CD4-positive, CD25-positive, alpha-beta regulatory T cell (primary cell): ENCODE data around the gene CD47. TPM values are rescaled to one million over a fixed set of nuclear protein-coding genes. Genes with fewer than 3 reads are reported as not detected.
A peak's percentile ranks its signal among the peaks of the same experiment; 100 is the strongest.

ENCODE experiments used
- ATAC-seq, 2 donors: fragments of 150-1000 bp; cut with Tn5 transposase; one replicate each; pipeline ENCODE4 v1.10.0; 2021; ENCODE audit warnings: low read depth in 2 of 2, moderate number of reproducible peaks in 2 of 2, moderate library complexity in 1 of 2
- DNase-seq, 3 donors: peaks; one replicate each; pipeline versions ENCODE4 v3.0.0 to v3.0.0-alpha.2; 2012 to 2022; ENCODE audit warnings: mixed read lengths in 1 of 3
- H3K27ac ChIP-seq: one replicate; pipeline ENCODE4 v1.7.0; 2013; ENCODE audit warnings: mild to moderate bottlenecking, low read length; ENCODE audit not compliant: insufficient read depth, poor library complexity, severe bottlenecking
- H3K27me3 ChIP-seq: one replicate; pipeline ENCODE4 v1.7.0; 2013; ENCODE audit warnings: low read length; ENCODE audit not compliant: control insufficient read depth, insufficient read depth
- H3K36me3 ChIP-seq: one replicate; pipeline ENCODE4 v1.7.0; 2013; ENCODE audit warnings: mild to moderate bottlenecking, low read length, moderate library complexity; ENCODE audit not compliant: control insufficient read depth, insufficient read depth
- H3K4me1 ChIP-seq: 2 replicates; pipeline ENCODE4 v1.7.0; 2013; ENCODE audit warnings: mild to moderate bottlenecking, low read length; ENCODE audit not compliant: insufficient read depth, control insufficient read depth, poor library complexity, severe bottlenecking
- H3K4me3 ChIP-seq: one replicate; pipeline ENCODE4 v1.7.0; 2013; ENCODE audit warnings: low read depth, mild to moderate bottlenecking, low read length, moderate library complexity
- H3K9me3 ChIP-seq, 2 experiments: 1 replicate in 1 of 2; 2 replicates in 1 of 2; pipeline ENCODE4 v1.7.0; 2013; ENCODE audit warnings: low read length in 2 of 2, mild to moderate bottlenecking in 1 of 2, moderate library complexity in 1 of 2; ENCODE audit not compliant: control insufficient read depth in 2 of 2
- H3K27ac Mint-ChIP-seq, 3 donors: one replicate each; pipeline ENCODE4 v1.8.0; 2020 to 2022; ENCODE audit warnings: mild to moderate bottlenecking in 3 of 3, mixed read lengths in 3 of 3, moderate library complexity in 2 of 3
- H3K27me3 Mint-ChIP-seq: one replicate; pipeline ENCODE4 v1.8.0; 2022; ENCODE audit warnings: mild to moderate bottlenecking, mixed read lengths
- H3K36me3 Mint-ChIP-seq: one replicate; pipeline ENCODE4 v1.8.0; 2020; ENCODE audit warnings: mixed read lengths
- H3K4me1 Mint-ChIP-seq, 4 donors: one replicate each; pipeline ENCODE4 v1.8.0; 2020 to 2022; ENCODE audit warnings: mixed read lengths in 4 of 4, mild to moderate bottlenecking in 1 of 4
- H3K4me3 Mint-ChIP-seq, 4 donors: one replicate each; pipeline ENCODE4 v1.8.0; 2020 to 2022; ENCODE audit warnings: mild to moderate bottlenecking in 4 of 4, mixed read lengths in 4 of 4, moderate library complexity in 3 of 4
- H3K9me3 Mint-ChIP-seq, 7 donors: one replicate each; pipeline ENCODE4 v1.8.0; 2020 to 2022; ENCODE audit warnings: mixed read lengths in 7 of 7, mild to moderate bottlenecking in 3 of 7, moderate library complexity in 2 of 7
- polyA plus RNA-seq, 4 donors: library from polyadenylated mRNA; unstranded; fragments of 300-500 nt; fragmentation: Illumina TruSeq; gene quantifications; one replicate each; pipeline ENCODE4 v1.2.3, GENCODE V29; 2021
- total RNA-seq: library from RNA; stranded (reverse); gene quantifications from one replicate; pipeline ENCODE4 v1.2.3, GENCODE V29; 2022

CD47 gene
- total and polyA plus RNA-seq, 5 donors from 2014 or later, result 209 to 424 (median 329) TPM

GRCh38 chr3:108041253-108041652, 49.6 kb downstream of the CD47 start:
- no peak overlapping the region for H3K4me3 Mint-ChIP-seq
- Histone ChIP-seq H3K9me3 (no peaks in the 10 kb centered on the region), H3K27me3 (no peaks in the 10 kb centered on the region), H3K27ac (no peak overlapping the region), H3K36me3 (peaks cover 62% of the 10 kb centered on the region), H3K4me3 (no peak overlapping the region), H3K4me1 (no peaks in the 10 kb centered on the region)
- no peak overlapping the region for H3K27ac Mint-ChIP-seq
- H3K36me3 Mint-ChIP-seq, result peaks cover 38% of the 10 kb centered on the region
- DNase-seq, result no peak
- ATAC-seq, result no peak
- H3K4me1 Mint-ChIP-seq, result peaks cover 10 to 29% (median 12%) of the 10 kb centered on the region in 4 donors
- no peaks in the 10 kb centered on the region for H3K9me3 Mint-ChIP-seq
- no peaks in the 10 kb centered on the region for H3K27me3 Mint-ChIP-seq

- H3K27me3 Mint-ChIP-seq, result no peaks in the 10 kb centered on the region
- peaks cover 50% of the 10 kb centered on the region for H3K36me3 Mint-ChIP-seq
- no peaks in the 10 kb centered on the region for H3K9me3 ChIP-seq
- no peak overlapping the region for H3K27ac ChIP-seq
- H3K4me1 Mint-ChIP-seq, result peaks cover 15 to 26% (median 21%) of the 10 kb centered on the region in 4 donors
- DNase-seq (no peak), ATAC-seq (no peak)
- no peaks in the 10 kb centered on the region for H3K9me3 Mint-ChIP-seq
- H3K4me3 ChIP-seq, result no peak overlapping the region
- no peaks in the 10 kb centered on the region for H3K27me3 ChIP-seq
- H3K4me3 Mint-ChIP-seq, result no peak overlapping the region
- no peaks in the 10 kb centered on the region for H3K4me1 ChIP-seq
- peak overlapping the region in 1 of 3 donors; percentile 1 for H3K27ac Mint-ChIP-seq
- H3K36me3 ChIP-seq, result peaks cover 62% of the 10 kb centered on the region
These were observed 53.1 kb downstream of the CD47 start for GRCh38 chr3:108037770-108038169.

- H3K4me3 ChIP-seq, result no peak overlapping the region
- Mint-ChIP-seq H3K4me1 (peaks cover 15 to 23% (median 21%) of the 10 kb centered on the region in 4 donors), H3K27ac (peak overlapping the region in 2 of 3 donors; percentile 1 to 29), H3K27me3 (no peaks in the 10 kb centered on the region), H3K4me3 (no peak overlapping the region), H3K36me3 (peaks cover 45% of the 10 kb centered on the region), H3K9me3 (no peaks in the 10 kb centered on the region)
- peaks cover 60% of the 10 kb centered on the region for H3K36me3 ChIP-seq
- ATAC-seq (no peak), DNase-seq (no peak)
- H3K9me3 ChIP-seq, result no peaks in the 10 kb centered on the region
- no peaks in the 10 kb centered on the region for H3K27me3 ChIP-seq
- no peak overlapping the region for H3K27ac ChIP-seq
- H3K4me1 ChIP-seq, result no peaks in the 10 kb centered on the region
These were observed 53.7 kb downstream of the CD47 start for GRCh38 chr3:108036984-108037741.

- Histone ChIP-seq H3K4me3 (no peak overlapping the region), H3K4me1 (no peaks in the 10 kb centered on the region), H3K27me3 (no peaks in the 10 kb centered on the region), H3K27ac (no peak overlapping the region), H3K9me3 (no peaks in the 10 kb centered on the region), H3K36me3 (peaks cover 56% of the 10 kb centered on the region)
- Mint-ChIP-seq H3K27me3 (no peaks in the 10 kb centered on the region), H3K4me1 (peaks cover 15 to 21% (median 19%) of the 10 kb centered on the region in 4 donors), H3K4me3 (no peak overlapping the region), H3K36me3 (peaks cover 41% of the 10 kb centered on the region), H3K9me3 (no peaks in the 10 kb centered on the region), H3K27ac (peak overlapping the region in 1 of 3 donors; percentile 36)
- ATAC-seq (no peak), DNase-seq (no peak)
These were observed 54.4 kb downstream of the CD47 start for GRCh38 chr3:108036401-108036800.

- Histone ChIP-seq H3K27me3 (no peaks in the 10 kb centered on the region), H3K4me1 (no peaks in the 10 kb centered on the region), H3K4me3 (no peak overlapping the region), H3K27ac (no peak overlapping the region), H3K36me3 (peaks cover 55% of the 10 kb centered on the region), H3K9me3 (no peaks in the 10 kb centered on the region)
- H3K4me1 Mint-ChIP-seq, result peaks cover 15 to 21% (median 19%) of the 10 kb centered on the region in 4 donors
- H3K9me3 Mint-ChIP-seq, result no peaks in the 10 kb centered on the region
- ATAC-seq, result no peak
- no peak overlapping the region for H3K4me3 Mint-ChIP-seq
- H3K27me3 Mint-ChIP-seq, result no peaks in the 10 kb centered on the region
- H3K36me3 Mint-ChIP-seq, result peaks cover 39% of the 10 kb centered on the region
- no peak for DNase-seq
- H3K27ac Mint-ChIP-seq, result peak overlapping the region; percentile 36 to 77 (median 52)
These were observed 55.1 kb downstream of the CD47 start for GRCh38 chr3:108035751-108036150.

- H3K27ac ChIP-seq, result no peak overlapping the region
- no peaks in the 10 kb centered on the region for H3K27me3 ChIP-seq
- ATAC-seq, result no peak
- Mint-ChIP-seq H3K36me3 (peaks cover 57% of the 10 kb centered on the region), H3K27ac (peak overlapping the region in 2 of 3 donors; percentile 36 to 48), H3K4me1 (peaks cover 7 to 17% (median 14%) of the 10 kb centered on the region in 4 donors), H3K27me3 (no peaks in the 10 kb centered on the region), H3K9me3 (peaks cover 0 to 6% (median 1%) of the 10 kb centered on the region in 7 donors), H3K4me3 (no peak overlapping the region)
- no peak for DNase-seq
- H3K9me3 ChIP-seq, result no peaks in the 10 kb centered on the region
- peaks cover 35% of the 10 kb centered on the region for H3K36me3 ChIP-seq
- no peaks in the 10 kb centered on the region for H3K4me1 ChIP-seq
- no peak overlapping the region for H3K4me3 ChIP-seq
These were observed 58.9 kb downstream of the CD47 start for GRCh38 chr3:108031895-108032294.

GRCh38 chr3:108030960-108031359, 59.9 kb downstream of the CD47 start:
- H3K9me3 Mint-ChIP-seq, result peaks cover 0 to 6% (median 1%) of the 10 kb centered on the region in 7 donors
- Histone ChIP-seq H3K9me3 (no peaks in the 10 kb centered on the region), H3K4me1 (no peaks in the 10 kb centered on the region), H3K4me3 (no peak overlapping the region), H3K27me3 (no peaks in the 10 kb centered on the region), H3K36me3 (peaks cover 34% of the 10 kb centered on the region), H3K27ac (no peak overlapping the region)
- H3K4me3 Mint-ChIP-seq, result no peak overlapping the region
- H3K27me3 Mint-ChIP-seq, result no peaks in the 10 kb centered on the region
- H3K27ac Mint-ChIP-seq, result peak overlapping the region in 1 of 3 donors; percentile 65
- peaks cover 56% of the 10 kb centered on the region for H3K36me3 Mint-ChIP-seq
- ATAC-seq (no peak), DNase-seq (no peak)
- peaks cover 5 to 10% (median 8%) of the 10 kb centered on the region in 4 donors for H3K4me1 Mint-ChIP-seq

GRCh38 chr3:108029466-108029865, 61.4 kb downstream of the CD47 start:
- ATAC-seq, result no peak
- H3K36me3 ChIP-seq, result peaks cover 28% of the 10 kb centered on the region
- Mint-ChIP-seq H3K4me1 (peaks cover 0 to 8% (median 4%) of the 10 kb centered on the region in 4 donors), H3K36me3 (peaks cover 53% of the 10 kb centered on the region), H3K9me3 (peaks cover 0 to 6% (median 1%) of the 10 kb centered on the region in 7 donors), H3K27me3 (no peaks in the 10 kb centered on the region), H3K27ac (peak overlapping the region in 1 of 3 donors; percentile 31), H3K4me3 (no peak overlapping the region)
- H3K27me3 ChIP-seq, result no peaks in the 10 kb centered on the region
- H3K4me3 ChIP-seq, result no peak overlapping the region
- H3K9me3 ChIP-seq, result no peaks in the 10 kb centered on the region
- DNase-seq, result no peak
- no peaks in the 10 kb centered on the region for H3K4me1 ChIP-seq
- H3K27ac ChIP-seq, result no peak overlapping the region
